BLaER1 treated with 17β-estradiol and CSF1 and Interleukin-3, amounts not matched to agents 10 nM and 100 nM (cell line): ENCODE data around the gene LIMCH1.
"Not testable (repeated sequence)": the region's sequence is repeated elsewhere in the genome, so short reads cannot be mapped to it uniquely, and the experiment has no call there.

ENCODE experiments used
- H3K27ac ChIP-seq, 11 experiments: shearing (Covaris generic); formaldehyde crosslinking; 2 replicates each; pipeline ENCODE4 v1.8.1; 2022
- H3K27me3 ChIP-seq, 11 experiments: shearing (Covaris generic); formaldehyde crosslinking; 2 replicates each; pipeline ENCODE4 v1.8.1; 2022
- H3K36me3 ChIP-seq, 11 experiments: shearing (Covaris generic); formaldehyde crosslinking; 2 replicates each; pipeline ENCODE4 v1.8.1; 2022
- H3K4me1 ChIP-seq, 10 experiments: shearing (Covaris generic); formaldehyde crosslinking; 2 replicates each; pipeline ENCODE4 v1.8.1; 2022
- H3K4me2 ChIP-seq, 11 experiments: shearing (Covaris generic); formaldehyde crosslinking; 2 replicates each; pipeline ENCODE4 v1.8.1; 2022
- H3K4me3 ChIP-seq, 10 experiments: shearing (Covaris generic); formaldehyde crosslinking; 2 replicates each; pipeline ENCODE4 v1.8.1; 2022
- H3K9ac ChIP-seq, 11 experiments: shearing (Covaris generic); formaldehyde crosslinking; 2 replicates each; pipeline ENCODE4 v1.8.1; 2022
- H3K9me3 ChIP-seq, 11 experiments: shearing (Covaris generic); formaldehyde crosslinking; replicated peaks in 1 of 11; 2 replicates each; pipeline ENCODE4 v1.8.1; 2022
- H4K20me1 ChIP-seq, 11 experiments: shearing (Covaris generic); formaldehyde crosslinking; 2 replicates each; pipeline ENCODE4 v1.8.1; 2022
- Cebpa-rat ChIP-seq, 11 experiments: shearing (Covaris generic); IDR thresholded peaks; 2 replicates each; pipeline ENCODE4 v1.8.1; 2022

The LIMCH1 gene

GRCh38 chr4:41538017-41538733, at the start of gene LIMCH1:
LIMCH1 (plus strand) TSS chr4:41538157; CDS start chr4:41605996, 67,839 bp downstream.
- Histone ChIP-seq H3K27ac (no peak within 1 kb of the TSS), H3K9ac (no peak within 1 kb of the TSS), H3K27me3 (no peaks in the 10 kb centered on the region), H3K9me3 (no peaks in the 10 kb centered on the region), H3K4me3 (no peak within 1 kb of the TSS), H3K4me2 (peak within 1 kb of the TSS in 3 of 11 experiments; percentile 26 to 55 (median 46); a peak in 4 of 22 replicates), H3K36me3 (no peaks in the 10 kb centered on the region), H4K20me1 (no peaks in the 10 kb centered on the region), H3K4me1 (peaks cover 0 to 27% (median 3%) of the 10 kb centered on the region in 10 experiments; a peak in 11 of 20 replicates)
- TF ChIP-seq Cebpa-rat (IDR thresholded peaks at IDR 0.05) = no peak

- H3K4me3 ChIP-seq = 0 out of 20 replicates have a peak overlapping the region, but pooled peaks of 1 of the 10 experiments have one; percentile 10
- H3K4me2 ChIP-seq, H3K27ac ChIP-seq, H3K36me3 ChIP-seq, H3K4me1 ChIP-seq, H3K27me3 ChIP-seq, H4K20me1 ChIP-seq, H3K9ac ChIP-seq: not testable (repeated sequence)
- H3K9me3 ChIP-seq = peaks cover 18 to 30% (median 25%) of the 10 kb centered on the region in 11 experiments
Measured at GRCh38 chr4:41491081-41491576, 46.8 kb upstream of the LIMCH1 start.

- H3K36me3 ChIP-seq = no peaks in the 10 kb centered on the region
Measured at GRCh38 chr4:41496977-41497376, 41.0 kb upstream of the LIMCH1 start.

GRCh38 chr4:41498177-41498576, 39.8 kb upstream of the LIMCH1 start:
- H3K9me3 ChIP-seq = peaks cover 0 to 7% (median 0%) of the 10 kb centered on the region in 11 experiments; a peak in 3 of 22 replicates
- H3K4me1 ChIP-seq = no peaks in the 10 kb centered on the region
- no peak overlapping the region for H3K9ac ChIP-seq
- no peak for TF ChIP-seq Cebpa-rat (IDR thresholded peaks at IDR 0.05)
- no peak overlapping the region for H3K27ac ChIP-seq
- no peak overlapping the region for H3K4me3 ChIP-seq
- H3K4me2 ChIP-seq = no peak overlapping the region
- H3K36me3 ChIP-seq = no peaks in the 10 kb centered on the region
- no peaks in the 10 kb centered on the region for H4K20me1 ChIP-seq
- no peaks in the 10 kb centered on the region for H3K27me3 ChIP-seq

More at GRCh38 chr4:41496977-41497376, 41.0 kb upstream of the LIMCH1 start:
- Histone ChIP-seq H3K9ac (no peak overlapping the region), H3K4me2 (no peak overlapping the region), H3K9me3 (peaks cover 4 to 13% (median 7%) of the 10 kb centered on the region in 11 experiments; a peak in 16 of 22 replicates), H4K20me1 (no peaks in the 10 kb centered on the region), H3K27ac (no peak overlapping the region), H3K27me3 (no peaks in the 10 kb centered on the region), H3K4me3 (no peak overlapping the region), H3K4me1 (no peaks in the 10 kb centered on the region)
- TF ChIP-seq Cebpa-rat (IDR thresholded peaks at IDR 0.05) = no peak

GRCh38 chr4:41504167-41504818, 33.7 kb upstream of the LIMCH1 start:
- no peak overlapping the region for H3K27ac ChIP-seq
- no peak for TF ChIP-seq Cebpa-rat (IDR thresholded peaks at IDR 0.05)
- H3K36me3 ChIP-seq = no peaks in the 10 kb centered on the region

GRCh38 chr4:41505161-41505661, 32.7 kb upstream of the LIMCH1 start:
- H3K36me3 ChIP-seq = no peaks in the 10 kb centered on the region
- H3K27ac ChIP-seq = no peak overlapping the region
- TF ChIP-seq Cebpa-rat (IDR thresholded peaks at IDR 0.05) = no peak
- peaks cover 0 to 7% (median 0%) of the 10 kb centered on the region in 11 experiments; a peak in 3 of 22 replicates for H3K9me3 ChIP-seq
- no peak overlapping the region for H3K4me3 ChIP-seq
- H4K20me1 ChIP-seq = no peaks in the 10 kb centered on the region
- H3K27me3 ChIP-seq = no peaks in the 10 kb centered on the region
- H3K4me1 ChIP-seq = peaks cover 0 to 33% (median 7%) of the 10 kb centered on the region in 10 experiments; a peak in 10 of 20 replicates
- H3K4me2 ChIP-seq = no peak overlapping the region
- H3K9ac ChIP-seq = no peak overlapping the region

More at GRCh38 chr4:41504167-41504818, 33.7 kb upstream of the LIMCH1 start:
- no peak overlapping the region for H3K4me3 ChIP-seq
- no peaks in the 10 kb centered on the region for H4K20me1 ChIP-seq
- no peak overlapping the region for H3K4me2 ChIP-seq
- H3K27me3 ChIP-seq = no peaks in the 10 kb centered on the region
- H3K4me1 ChIP-seq = peaks cover 0 to 24% (median 7%) of the 10 kb centered on the region in 10 experiments; a peak in 10 of 20 replicates
- no peak overlapping the region for H3K9ac ChIP-seq
- peaks cover 0 to 7% (median 0%) of the 10 kb centered on the region in 11 experiments; a peak in 3 of 22 replicates for H3K9me3 ChIP-seq

GRCh38 chr4:41506130-41506529, 31.8 kb upstream of the LIMCH1 start:
- no peak for TF ChIP-seq Cebpa-rat (IDR thresholded peaks at IDR 0.05)
- H4K20me1 ChIP-seq = no peaks in the 10 kb centered on the region
- peaks cover 0 to 42% (median 10%) of the 10 kb centered on the region in 10 experiments; a peak in 10 of 20 replicates for H3K4me1 ChIP-seq
- no peak overlapping the region for H3K4me2 ChIP-seq
- H3K27ac ChIP-seq = no peak overlapping the region
- H3K9me3 ChIP-seq = peaks cover 0 to 14% (median 0%) of the 10 kb centered on the region in 11 experiments; a peak in 4 of 22 replicates
- H3K36me3 ChIP-seq = no peaks in the 10 kb centered on the region
- H3K4me3 ChIP-seq = no peak overlapping the region
- no peaks in the 10 kb centered on the region for H3K27me3 ChIP-seq
- H3K9ac ChIP-seq = no peak overlapping the region

GRCh38 chr4:41507291-41507947, 30.5 kb upstream of the LIMCH1 start:
- Histone ChIP-seq H3K4me2 (peak overlapping the region in 5 of 11 experiments; percentile 36 to 84 (median 61); a peak in 9 of 22 replicates), H3K4me3 (no peak overlapping the region), H3K9ac (no peak overlapping the region), H3K4me1 (peaks cover 0 to 55% (median 23%) of the 10 kb centered on the region in 10 experiments; a peak in 12 of 20 replicates), H3K9me3 (peaks cover 0 to 7% (median 0%) of the 10 kb centered on the region in 11 experiments; a peak in 2 of 22 replicates), H3K27ac (no peak overlapping the region), H4K20me1 (no peaks in the 10 kb centered on the region), H3K27me3 (no peaks in the 10 kb centered on the region), H3K36me3 (no peaks in the 10 kb centered on the region)
- TF ChIP-seq Cebpa-rat (IDR thresholded peaks at IDR 0.05) = 0 out of 22 replicates have a peak, but pooled peaks of 1 of the 11 experiments have one; percentile 10
